Tibial nerve (tissue), 3 donors: ENCODE measurements around the gene SLX4.

Experiments used
- POLR2A ChIP-seq, 2 donors: fragments of 450-650 bp; IDR thresholded peaks; one replicate each; pipeline ENCODE4 v1.6.1; 2017; ENCODE audit warnings: antibody characterized with exemption in 2 of 2, mild to moderate bottlenecking in 2 of 2, moderate library complexity in 2 of 2
- TF ChIP-seq, protein P1 (sequence below), 5 experiments: fragments of 200-600 bp in 3 of 5; fragments of 450-650 bp in 2 of 5; sonication (generic) in 3 of 5; IDR thresholded peaks; one replicate each; pipeline ENCODE4 v1.5.1; 2016 to 2019; ENCODE audit warnings: antibody characterized with exemption in 5 of 5, mild to moderate bottlenecking in 3 of 5, moderate library complexity in 2 of 5

- TF ChIP-seq, protein P1, sequence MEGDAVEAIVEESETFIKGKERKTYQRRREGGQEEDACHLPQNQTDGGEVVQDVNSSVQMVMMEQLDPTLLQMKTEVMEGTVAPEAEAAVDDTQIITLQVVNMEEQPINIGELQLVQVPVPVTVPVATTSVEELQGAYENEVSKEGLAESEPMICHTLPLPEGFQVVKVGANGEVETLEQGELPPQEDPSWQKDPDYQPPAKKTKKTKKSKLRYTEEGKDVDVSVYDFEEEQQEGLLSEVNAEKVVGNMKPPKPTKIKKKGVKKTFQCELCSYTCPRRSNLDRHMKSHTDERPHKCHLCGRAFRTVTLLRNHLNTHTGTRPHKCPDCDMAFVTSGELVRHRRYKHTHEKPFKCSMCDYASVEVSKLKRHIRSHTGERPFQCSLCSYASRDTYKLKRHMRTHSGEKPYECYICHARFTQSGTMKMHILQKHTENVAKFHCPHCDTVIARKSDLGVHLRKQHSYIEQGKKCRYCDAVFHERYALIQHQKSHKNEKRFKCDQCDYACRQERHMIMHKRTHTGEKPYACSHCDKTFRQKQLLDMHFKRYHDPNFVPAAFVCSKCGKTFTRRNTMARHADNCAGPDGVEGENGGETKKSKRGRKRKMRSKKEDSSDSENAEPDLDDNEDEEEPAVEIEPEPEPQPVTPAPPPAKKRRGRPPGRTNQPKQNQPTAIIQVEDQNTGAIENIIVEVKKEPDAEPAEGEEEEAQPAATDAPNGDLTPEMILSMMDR (IDR thresholded peaks at IDR 0.05): no peak
- no peak for TF ChIP-seq POLR2A (IDR thresholded peaks at IDR 0.05)
Observed at GRCh38 chr16:3599922-3600321, 11.5 kb downstream of the SLX4 start.
